ENCODE data around the gene TCF3.
A peak's percentile ranks its signal among the peaks of the same experiment; 100 is the strongest.

The TCF3 gene

DNA sequence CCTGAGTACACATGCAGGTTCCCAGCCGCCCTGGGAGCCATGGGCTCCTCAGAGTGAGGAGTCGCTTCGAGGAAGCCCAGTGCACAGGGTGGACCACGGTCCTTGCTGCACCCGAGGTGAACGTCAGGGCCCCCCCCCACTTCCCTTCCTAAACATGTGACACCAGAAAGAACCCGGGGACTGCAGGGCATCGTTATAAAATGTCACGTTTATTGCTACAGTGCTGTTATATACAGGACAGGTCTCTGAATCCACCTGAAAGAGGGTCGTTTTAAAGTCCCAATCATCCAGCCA lies 43.4 kb downstream of the TCF3 start:
- FAIRE-seq: no peak

DNA sequence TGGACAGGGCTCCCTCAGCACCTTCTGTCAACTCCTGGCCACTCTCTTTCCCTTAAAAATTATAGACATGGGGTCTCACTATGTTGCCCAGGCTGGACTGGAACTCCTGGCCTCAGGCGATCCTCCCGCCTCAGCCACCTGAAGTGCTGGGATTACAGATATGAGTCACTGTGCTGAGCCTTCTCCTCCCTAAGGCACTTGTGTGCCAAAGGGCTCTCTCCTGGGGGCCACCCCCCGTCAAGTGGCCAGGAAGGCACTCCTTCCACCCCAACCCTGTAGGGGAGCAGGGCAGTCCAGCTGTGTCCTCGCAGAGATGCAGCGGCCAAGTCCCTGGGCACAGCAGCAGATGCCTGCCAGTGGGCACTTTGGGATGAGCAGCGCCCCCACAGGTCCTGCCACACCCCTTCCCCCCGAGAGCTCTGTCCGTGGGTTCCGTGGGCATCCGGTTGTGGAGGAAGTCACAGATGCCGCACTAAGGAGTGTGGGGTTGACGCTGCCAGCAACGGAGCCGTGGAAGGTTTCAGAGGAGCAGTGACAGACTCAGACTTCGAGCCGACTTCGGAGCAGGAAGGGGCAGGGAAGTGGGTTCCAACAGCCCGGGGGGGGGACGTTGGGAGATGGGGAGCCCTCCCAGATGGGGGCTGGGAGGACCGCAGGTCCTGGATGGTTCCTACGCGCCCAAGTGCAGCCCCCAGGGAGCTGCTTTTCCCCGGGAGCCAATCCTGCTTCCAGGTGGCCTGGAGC lies 43.9 kb downstream of the TCF3 start:
- FAIRE-seq: no peak

DNA sequence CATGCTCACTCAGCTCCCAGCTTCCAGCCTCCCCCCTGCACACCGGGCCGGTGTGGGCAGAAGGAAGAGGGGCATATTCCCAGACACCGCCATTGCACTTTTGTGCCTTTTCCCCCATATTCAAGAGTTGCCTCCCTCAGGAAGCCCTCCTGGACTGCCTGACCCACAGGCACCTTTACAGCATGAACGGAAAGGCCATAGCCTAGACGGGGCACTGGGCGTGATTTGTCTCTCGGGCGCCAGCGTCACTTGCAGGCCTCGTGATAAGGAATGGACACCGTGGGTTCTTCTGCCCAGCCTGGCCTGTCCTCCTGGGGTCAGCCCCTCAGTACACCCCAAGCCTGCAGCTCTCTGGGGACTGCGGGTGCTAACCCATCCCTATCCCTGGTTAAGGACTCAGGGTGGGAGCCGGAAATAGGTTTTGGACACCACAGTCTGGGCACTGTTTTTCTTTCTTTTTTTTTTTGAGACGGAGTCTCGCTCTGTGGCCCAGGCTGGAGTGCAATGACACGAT lies 46.2 kb downstream of the TCF3 start:
- FAIRE-seq: no peak

DNA sequence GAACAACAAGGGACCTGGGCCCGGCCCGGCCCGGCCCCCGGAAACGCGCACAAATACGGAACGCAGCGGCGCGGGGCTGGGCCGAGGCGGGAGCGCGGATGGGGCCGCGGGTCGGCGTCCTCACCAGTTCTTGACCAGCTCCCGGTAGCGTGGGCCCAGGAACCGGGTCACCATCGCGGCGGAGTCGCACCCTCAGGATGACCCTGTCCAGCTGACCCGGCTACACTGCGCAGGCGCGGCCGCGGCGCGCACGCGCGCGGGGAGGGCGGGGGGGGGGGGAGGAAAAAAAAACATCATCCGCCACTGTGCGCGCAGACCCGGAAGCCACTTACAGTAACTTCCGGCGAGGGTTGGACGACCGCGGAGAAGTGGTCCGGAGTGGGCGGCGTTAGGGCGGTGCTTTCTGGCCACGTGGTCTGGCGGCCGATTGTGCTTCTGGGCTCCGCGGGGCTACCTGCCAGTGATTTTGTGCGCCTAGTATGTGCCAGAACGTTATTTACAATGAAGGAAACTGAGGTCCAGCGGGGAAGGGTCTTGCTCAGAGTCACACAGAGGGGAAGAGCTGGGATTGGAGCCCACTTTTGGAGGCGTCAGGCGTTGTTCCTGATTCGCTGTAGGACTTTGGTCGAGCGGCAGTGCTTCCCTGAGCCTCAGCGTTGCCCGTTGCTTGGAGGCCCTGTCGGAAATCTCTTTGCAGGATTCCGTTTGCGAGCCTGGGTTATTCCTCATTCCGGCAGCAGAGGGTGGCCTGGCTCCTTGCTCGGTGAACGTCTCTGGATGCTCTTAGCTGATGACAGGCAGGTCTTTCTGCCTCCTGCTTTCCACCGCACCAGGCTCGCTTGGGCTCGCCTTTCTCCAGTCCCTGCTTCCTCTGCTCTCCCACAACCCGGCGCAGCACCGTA lies 46.9 kb downstream of the TCF3 start, which contains the start of gene UQCR11:
UQCR11 (minus strand) TSS at position 227 of the 902 bp plus-strand sequence; CDS start at position 174, 53 bp downstream.
- FAIRE-seq: peak; percentile 88

DNA sequence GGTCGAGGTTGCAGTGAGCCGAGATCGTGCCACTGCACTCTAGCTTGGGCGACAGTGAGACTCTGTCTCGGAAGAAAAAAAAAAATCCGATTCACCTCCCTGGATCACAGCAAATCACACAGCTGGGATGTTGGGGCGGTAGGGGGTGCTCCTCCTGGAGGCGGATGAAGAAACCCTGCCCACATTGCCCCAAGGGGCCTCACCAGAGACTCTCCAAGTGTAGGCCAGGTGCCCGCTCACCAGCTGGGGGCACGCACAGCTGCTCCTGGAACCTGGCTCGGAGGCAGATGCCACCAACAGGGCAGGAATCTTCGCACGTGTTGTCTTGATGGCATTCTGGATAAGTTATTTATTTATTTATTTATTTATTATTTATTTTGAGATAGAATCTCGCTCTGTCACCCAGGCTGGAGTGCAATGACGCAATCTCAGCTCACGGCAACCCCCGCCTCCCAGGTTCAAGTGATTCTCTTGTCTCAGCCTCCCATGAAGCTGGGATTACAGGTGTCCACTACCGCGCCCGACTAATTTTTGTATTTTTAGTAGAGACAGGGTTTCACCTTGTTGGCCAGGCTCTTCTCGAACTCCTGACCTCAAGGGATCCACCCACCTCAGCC lies 50.2 kb downstream of the TCF3 start:
- FAIRE-seq: no peak

DNA sequence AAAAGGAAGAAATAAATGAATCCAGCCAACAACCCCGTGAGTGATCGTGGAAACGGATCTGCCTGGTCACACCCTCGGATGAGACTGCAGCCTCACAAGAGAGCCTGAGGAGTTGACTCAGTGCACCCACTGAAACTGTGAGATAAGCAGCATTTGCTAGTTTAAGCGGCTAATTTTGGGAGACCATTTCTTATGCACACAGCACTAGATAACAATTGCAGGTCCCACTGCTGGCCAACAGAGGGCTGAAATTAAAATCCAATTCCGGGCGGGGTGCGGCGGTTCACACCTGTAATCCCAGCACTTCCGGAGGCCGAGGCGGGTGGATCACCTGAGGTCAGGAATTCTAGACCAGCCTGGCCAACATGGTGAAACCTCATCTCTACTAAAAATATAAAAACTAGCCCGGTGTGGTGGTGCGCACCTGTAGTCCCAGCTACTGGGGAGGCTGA lies 50.8 kb downstream of the TCF3 start:
- FAIRE-seq: no peak

DNA sequence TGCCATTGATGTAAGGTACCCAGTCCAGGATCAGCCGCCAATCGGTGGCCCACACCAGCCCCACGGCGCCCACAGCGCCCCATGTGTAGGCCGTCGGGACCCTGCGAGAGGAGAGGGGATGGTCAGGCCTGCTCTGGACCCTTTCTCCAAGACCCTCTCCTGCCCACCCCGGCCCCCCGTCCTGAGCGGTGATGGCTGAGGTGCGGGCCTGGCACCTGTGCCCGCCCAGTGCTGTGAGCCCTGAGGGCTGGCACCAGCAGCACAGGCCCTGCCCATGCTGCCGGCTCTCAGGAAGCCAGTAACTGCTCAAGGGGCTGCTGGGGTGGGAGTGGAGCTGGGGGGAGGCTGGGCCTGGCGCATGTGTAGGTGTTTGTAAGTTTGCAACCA lies 53.0 kb downstream of the TCF3 start:
- no peak for FAIRE-seq

DNA sequence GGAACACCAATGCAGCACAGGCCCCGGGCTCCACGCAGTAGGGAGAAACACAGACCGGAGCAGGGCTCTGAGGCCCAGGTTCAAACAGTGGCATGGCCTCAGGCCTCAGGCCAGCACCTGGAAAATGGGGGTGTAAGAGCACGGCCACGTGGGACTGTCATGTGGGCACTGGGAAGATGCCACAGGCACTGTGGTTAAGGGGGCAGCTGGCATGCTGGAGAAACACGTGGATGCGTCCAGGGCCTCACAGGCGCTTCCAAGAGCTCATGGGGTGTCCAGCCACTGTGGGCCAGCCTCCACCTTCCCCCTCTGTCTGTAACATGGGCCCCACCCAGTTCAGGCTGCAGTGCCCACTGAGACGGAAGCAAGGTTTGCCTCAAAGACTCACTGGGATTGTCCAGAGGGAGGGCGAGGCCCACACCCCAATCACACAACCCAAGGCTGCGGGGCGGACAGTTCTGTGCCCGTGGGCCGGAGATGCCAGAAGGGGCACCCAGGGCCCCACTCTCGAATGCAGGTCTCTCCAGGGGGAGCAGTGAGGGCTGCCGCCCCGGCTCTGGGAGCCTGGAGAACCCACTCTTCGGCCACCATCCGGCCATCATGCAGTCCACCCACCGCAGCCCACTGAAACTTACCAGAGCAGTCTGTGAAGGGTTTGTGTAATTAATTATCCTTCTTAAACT lies 53.5 kb downstream of the TCF3 start:
- FAIRE-seq: no peak

DNA sequence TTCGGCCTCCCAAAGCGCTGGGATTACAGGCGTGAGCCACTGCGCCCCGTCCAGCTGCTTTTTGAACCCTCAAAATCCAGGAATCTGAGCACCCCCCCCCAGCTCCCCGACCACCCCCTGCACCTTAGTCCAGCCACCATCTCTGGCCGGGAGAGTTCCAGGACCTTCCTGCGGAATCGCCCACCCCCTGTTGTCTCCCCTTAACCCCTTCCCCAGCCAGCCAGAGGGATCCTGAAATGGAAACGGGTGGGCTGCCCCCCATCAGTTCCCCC lies 59.0 kb downstream of the TCF3 start:
- FAIRE-seq: no peak

DNA sequence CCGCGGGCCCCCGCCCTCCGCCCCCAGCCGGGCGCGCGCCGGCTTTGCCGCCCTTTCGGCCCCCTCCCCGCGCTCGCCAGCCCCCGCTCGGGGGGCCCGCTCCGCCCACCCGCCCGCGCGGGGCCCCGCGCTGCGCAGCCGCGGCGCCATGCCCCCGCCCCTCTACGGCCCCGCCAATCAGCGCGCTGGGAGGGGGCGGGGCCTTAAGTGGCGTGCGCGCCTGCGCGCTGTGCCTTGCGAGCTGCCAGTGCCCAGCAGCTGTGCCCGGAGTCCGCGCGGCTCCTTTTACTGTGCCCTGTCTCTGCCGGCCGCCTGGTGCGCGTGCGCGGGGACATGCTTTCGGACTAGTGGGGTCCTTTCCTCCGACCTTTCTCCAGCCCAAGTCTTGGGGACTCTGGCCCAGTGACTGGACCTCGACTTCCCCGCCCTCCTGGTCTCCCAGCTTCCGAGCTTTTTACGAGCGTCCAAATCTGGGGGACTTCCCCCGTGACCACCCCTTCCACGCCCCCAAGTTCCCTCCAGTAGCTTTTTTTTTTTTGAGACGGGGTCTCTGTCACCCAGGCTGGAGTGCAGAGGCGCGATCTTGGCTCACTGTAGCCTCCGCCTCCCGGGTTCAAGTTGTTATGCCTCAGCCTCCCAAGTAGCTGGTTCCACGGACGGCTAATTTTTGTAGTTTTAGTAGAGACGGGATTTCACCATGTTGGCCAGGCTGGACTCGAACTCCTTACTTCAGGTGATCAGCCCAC lies 59.5 kb downstream of the TCF3 start, which contains the start of gene MBD3:
MBD3 (minus strand) TSS at position 111 of the 746 bp plus-strand sequence. CDS start 234 bp downstream, outside the sequence.
- no peak for FAIRE-seq

DNA sequence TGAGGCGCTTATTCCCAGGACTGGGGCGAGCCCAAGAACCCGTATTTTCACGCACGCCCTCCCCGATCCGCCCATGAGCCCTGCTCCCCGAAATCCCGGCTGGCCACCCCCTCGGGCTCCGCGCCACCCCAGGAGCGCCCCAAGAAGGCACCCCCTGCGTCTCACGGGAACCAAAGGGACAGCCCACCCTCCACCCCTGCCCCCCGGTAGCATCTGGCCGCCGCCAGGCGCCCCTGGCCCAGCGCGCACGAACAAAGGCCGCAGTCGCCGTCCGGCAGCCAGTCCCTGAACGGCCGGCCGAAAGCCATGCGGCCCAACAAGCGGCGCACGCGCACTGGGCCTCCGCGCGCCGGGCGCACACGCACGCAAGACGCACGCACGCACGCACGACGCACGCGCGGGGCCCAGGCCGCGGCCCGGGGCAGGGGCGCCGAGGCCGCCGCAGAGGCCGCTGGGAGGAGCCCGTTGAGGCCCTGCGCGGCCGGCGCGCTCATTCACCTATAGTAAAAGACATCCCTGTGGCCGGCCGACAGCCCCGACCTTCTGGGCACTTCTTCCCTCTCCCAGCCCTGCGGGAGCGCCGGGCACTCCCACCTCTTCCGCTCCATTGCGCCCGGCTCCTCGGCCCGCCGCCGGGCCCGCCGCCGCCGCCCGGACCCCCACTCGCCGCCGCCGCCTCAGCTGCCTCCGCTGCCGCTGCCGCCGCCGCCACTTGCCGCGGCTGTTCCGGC lies 60.2 kb downstream of the TCF3 start:
- FAIRE-seq: no peak

DNA sequence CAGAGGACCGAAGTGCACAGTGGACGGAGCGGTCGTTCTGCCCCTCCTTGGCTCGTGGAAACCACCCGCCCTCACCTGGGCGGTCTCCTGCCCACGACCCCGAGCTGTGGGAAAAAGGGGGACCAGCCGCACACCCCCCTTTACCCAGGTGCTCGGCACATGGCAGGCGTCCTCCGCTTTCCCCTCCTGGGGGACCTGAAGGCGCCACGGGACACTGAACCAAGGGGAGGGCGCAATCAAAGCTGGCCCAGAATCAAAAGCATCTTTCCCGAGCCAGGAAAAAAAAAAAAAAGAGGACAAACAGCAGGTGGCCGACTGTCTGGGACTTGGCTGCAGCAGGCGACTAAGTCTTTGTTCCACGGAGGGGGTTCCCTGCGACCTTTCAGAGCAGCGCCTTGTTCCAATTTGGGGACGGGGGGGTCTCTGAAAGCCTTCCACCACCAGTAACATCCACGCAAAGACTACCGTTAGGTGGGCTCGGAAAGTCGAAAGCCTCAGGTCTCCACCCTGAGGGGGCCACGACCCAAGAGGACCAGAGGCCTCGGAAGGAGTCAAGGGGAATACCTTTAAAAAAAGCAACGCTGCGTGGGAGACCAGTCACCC lies 60.9 kb downstream of the TCF3 start:
- no peak for FAIRE-seq

DNA sequence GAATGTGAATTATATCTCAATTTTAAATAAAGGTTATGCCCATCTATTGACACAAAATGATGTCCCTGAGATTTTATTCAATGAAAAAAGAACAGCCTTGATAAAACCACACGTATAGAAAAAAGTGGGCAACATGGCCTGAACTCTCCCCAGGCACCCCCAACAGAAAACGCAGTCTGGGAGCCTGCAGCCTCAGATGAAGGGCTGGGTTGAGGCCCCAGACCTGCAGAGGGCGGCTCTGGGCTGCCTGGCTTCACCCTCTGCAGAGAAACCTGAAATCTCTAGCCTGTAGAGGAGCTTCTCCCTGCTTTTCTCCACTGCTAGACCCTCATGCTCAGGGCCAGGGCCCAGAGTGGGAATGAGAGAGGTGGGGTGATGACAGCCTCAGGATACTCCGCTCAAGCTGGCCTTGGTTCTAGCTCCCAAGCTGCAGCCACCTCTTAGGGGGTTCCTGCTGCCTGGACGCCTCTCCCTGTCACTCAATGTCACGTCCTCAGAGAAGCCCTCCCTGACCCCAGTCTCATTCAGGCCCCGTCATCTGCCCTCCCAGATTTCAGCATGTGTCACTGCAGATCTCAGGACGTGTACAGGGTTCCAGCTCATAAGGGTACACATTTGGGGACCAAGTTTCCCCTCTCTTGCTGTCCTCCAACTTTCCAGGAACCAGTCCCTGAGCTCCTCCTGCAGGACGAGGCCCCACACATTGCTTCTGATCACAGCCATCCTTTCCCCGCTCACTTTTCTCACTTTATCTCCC lies 61.6 kb downstream of the TCF3 start:
- FAIRE-seq: no peak

DNA sequence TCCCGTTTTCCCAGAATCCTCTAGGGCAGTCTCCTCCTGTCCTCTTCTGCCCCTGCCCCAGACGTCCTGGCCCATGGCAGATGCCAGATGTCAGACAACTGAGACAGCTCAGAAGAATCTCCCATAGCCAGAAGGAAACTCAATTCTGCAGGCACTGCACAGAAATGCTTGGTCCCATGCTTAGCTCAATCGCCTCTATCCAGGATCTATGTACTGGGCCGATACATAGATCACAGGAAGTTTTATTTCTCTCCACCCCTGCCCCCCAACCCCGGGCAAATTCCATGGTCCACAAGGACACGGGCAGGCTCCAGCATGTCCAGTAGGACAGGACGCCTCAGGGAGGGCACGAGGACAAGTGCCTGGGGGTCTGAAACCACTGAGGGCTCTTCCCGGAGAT lies 64.5 kb downstream of the TCF3 start:
- no peak for FAIRE-seq

DNA sequence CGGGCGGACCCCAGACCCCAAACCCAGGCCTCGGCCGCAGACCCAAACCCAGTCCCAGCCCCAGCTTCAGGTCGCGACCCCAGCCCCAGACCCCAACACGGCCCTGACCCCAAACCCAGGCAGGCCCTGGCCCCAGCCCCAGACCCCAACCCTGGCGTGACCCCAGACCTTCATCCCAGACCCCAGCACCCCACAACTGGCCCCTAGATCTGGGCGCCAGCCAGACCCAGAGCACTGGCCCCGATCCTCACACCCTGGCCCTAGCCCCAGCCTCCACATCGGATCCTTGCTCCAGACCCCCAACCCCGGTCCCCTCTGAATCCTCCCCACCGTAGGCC lies 67.2 kb downstream of the TCF3 start:
- no peak for FAIRE-seq

DNA sequence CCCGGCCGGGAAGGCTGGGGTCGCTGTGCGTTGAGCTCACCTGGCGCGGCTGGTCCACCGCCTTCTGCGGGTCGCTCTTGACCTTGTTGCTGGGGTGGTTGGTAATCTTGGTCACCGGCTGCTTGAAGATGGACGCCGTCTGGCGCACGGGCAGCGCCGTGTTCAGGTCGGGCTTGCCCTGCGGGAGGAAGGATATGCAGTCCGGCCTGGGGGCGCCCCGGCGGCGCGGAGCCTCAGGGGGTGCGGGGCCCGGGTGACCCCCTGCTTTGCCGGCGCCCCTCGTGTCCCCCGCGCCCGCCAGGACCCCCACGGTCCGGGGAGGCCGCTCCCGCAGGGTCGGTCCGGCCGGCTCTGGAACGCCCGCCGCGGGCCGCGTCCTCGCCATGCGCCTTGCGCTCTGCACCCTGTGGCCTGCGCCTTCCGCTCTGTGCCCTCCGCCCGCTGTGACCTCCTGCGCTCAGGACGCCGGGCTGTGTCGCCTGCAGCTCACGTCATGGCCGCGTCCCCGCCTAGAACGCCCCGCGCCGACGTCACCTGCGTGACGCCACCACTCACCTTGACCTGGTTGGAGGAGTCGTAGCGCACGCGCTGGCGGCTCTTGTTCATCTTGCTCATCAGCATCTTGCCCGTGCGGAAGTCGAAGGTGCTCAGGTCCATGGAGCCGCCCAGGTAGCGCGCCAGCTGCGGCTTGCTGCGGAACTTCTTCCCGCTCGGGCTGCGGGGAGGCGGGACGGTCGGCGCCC lies 67.7 kb downstream of the TCF3 start:
- no peak for FAIRE-seq

DNA sequence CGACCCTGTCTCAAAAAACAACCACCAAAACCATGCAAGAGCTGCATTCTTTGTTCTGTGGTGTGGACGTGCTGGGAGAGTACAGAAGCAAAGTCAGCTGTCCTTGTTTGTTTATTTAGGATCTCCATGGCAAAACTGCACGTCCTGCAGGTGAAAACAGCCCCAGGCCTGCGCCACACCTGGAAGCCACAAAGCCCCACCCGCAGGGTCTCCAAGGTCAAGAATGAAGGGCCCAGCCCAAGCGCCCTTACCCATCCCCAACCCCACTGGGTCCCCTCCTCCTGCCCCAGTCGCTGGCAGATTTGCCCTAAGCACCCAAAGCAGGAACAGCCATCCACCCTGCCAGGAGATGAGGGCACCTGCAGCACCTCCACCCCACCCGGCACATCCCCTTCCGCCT lies 70.2 kb downstream of the TCF3 start:
- FAIRE-seq: no peak

DNA sequence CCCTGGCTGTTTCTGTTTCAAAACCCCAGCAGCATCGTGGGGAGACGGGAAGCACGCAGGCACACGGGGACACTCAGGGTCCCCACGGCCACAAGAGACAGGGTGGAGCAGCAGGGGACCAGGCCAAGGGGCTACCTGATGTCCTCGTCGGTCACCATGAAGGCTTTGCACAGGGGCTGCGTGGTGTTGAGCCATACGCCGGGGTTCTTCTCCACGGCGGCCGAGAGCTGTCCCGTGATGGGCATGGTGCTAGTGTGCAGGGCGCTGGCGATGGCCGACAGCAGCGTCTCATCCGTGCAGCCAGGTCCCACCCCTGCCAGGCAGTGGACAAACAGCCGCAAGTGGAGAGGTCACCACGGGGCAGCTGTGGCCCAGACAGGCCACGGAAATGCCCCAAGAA lies 71.5 kb downstream of the TCF3 start:
- FAIRE-seq: no peak

DNA sequence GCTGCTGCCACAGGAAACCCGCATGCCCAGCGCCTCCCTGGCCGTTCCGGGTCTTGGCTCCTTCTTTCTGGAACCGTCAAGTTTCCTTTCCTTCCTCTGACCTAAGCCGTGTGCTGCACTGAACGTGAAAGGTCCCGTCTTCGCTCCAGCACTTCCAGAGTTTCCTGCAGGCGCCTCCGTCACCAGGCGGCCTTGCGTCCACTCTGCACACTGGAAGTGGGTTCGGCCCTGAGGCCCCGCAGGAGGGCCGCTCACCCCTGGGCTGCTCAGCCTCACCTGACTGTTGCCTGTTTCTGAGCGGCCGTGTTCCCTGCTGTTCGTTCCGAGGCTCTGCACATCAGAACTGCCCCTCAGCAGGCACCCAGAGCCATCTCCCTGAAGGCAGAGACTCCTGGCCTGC lies 72.0 kb downstream of the TCF3 start:
- no peak for FAIRE-seq

DNA sequence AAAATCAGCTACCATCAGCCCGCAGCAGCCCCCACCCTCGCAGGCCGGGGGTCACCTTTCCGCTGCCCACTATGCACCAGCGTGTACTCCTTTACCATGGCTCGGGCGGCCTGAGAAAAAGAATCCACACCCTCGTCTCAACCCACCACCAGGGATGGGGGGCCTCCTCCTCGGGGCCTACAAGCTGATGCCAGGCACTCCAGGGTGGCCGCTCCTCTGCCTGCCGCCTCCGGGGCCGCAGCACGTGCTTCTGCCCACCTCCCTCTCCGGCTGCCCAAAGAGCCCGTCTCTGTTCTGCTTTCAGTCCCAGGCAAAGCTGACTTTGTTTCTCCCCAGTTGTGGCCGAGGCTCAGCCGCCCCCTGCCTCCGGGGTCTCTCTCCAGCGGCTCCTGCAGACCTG lies 73.2 kb downstream of the TCF3 start:
- no peak for FAIRE-seq
